ENCODE data around the gene NIN. TPM values are rescaled to one million over a fixed set of nuclear protein-coding genes. Genes with fewer than 3 reads are reported as not detected.
A peak's percentile ranks its signal among the peaks of the same experiment; 100 is the strongest.

Gene NIN
- total RNA-seq, 3 donors from 2014 or later (not counting 1 experiment from before 2014, with no cell fraction given), result 90.8 to 127 (median 118) TPM

DNA sequence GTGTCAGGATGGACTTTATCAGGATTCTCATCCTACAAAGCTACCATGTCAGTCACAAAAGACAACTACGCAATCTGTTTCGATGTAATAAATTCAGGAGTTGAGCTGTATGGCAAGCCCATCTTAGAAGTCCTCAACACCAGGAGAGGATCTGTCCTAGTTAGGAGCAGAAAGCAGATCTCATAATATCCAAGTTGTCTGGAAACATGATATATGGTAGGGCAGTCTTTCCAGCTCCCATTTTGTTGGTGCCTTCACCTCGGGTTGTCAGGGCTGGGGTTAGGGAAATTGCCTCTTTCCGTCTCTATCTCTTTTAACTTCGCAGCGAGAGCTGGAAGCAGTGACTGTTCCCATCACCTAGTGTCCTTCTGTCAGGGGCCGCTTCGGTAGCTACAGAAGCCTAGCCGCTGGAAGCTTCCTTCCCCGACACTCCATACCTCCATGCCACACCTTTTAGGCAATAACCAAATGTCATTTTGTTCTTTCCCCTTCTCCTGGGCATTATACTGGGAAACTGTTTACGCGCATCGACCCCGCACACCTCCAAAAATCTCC, 1.4 kb downstream of the NIN start:
- Histone ChIP-seq H3K27me3 (ENCODE audit: control insufficient read depth, insufficient read depth, low read length) (no peaks in the 10 kb centered on the region), H3K36me3 (ENCODE audit: control insufficient read depth, insufficient read depth, low read length) (no peaks in the 10 kb centered on the region), H3K4me3 (ENCODE audit: low read length) (peak overlapping the region; percentile 79), H3K9me3 (ENCODE audit: control insufficient read depth, insufficient read depth, low read length) (no peaks in the 10 kb centered on the region), H3K27ac (ENCODE audit: low read length) (peak overlapping the region; percentile 83), H3K4me1 (ENCODE audit: control insufficient read depth, insufficient read depth, low read length) (peaks cover 17% of the 10 kb centered on the region)
- Mint-ChIP-seq H3K36me3 (no peaks in the 10 kb centered on the region), H3K27ac (peak overlapping the region; percentile 89 to 92), H3K9me3 (no peaks in the 10 kb centered on the region), H3K4me3 (peak overlapping the region; percentile 94), H3K4me1 (peaks cover 46 to 51% of the 10 kb centered on the region in 2 donors), H3K27me3 (ENCODE audit: low read depth in 2 of 2) (peaks cover 0 to 4% of the 10 kb centered on the region in 2 donors)
- no peak for TF ChIP-seq CTCF (IDR thresholded peaks at IDR 0.05)
- no peak for ATAC-seq
- DNase-seq, result no peak
- WGBS (ENCODE audit: insufficient coverage), result 16% methylated on average over 14 of the region's 14 CpGs
- intact Hi-C loops (cut with micrococcal nuclease), result no loop called here

- peak overlapping the region; percentile 89 to 92 for H3K27ac Mint-ChIP-seq
- H3K27me3 Mint-ChIP-seq (ENCODE audit: low read depth in 2 of 2), result peaks cover 0 to 4% of the 10 kb centered on the region in 2 donors
- TF ChIP-seq CTCF (IDR thresholded peaks at IDR 0.05), result no peak
- H3K4me1 Mint-ChIP-seq, result peaks cover 53 to 58% of the 10 kb centered on the region in 2 donors
- H3K36me3 Mint-ChIP-seq, result no peaks in the 10 kb centered on the region
- Histone ChIP-seq H3K4me1 (ENCODE audit: control insufficient read depth, insufficient read depth, low read length) (peaks cover 17% of the 10 kb centered on the region), H3K4me3 (ENCODE audit: low read length) (peak overlapping the region; percentile 79), H3K27me3 (ENCODE audit: control insufficient read depth, insufficient read depth, low read length) (no peaks in the 10 kb centered on the region), H3K9me3 (ENCODE audit: control insufficient read depth, insufficient read depth, low read length) (no peaks in the 10 kb centered on the region), H3K27ac (ENCODE audit: low read length) (peak overlapping the region; percentile 83), H3K36me3 (ENCODE audit: control insufficient read depth, insufficient read depth, low read length) (no peaks in the 10 kb centered on the region)
- intact Hi-C loops (cut with micrococcal nuclease), result no loop called here
- H3K9me3 Mint-ChIP-seq, result no peaks in the 10 kb centered on the region
- H3K4me3 Mint-ChIP-seq, result peak overlapping the region; percentile 94
- no peak for ATAC-seq
- WGBS (ENCODE audit: insufficient coverage), result 57% methylated on average over 10 of the region's 10 CpGs
- no peak for DNase-seq
Measured at GRCh38 chr14:50828721-50829488, 2.1 kb downstream of the NIN start.

DNA sequence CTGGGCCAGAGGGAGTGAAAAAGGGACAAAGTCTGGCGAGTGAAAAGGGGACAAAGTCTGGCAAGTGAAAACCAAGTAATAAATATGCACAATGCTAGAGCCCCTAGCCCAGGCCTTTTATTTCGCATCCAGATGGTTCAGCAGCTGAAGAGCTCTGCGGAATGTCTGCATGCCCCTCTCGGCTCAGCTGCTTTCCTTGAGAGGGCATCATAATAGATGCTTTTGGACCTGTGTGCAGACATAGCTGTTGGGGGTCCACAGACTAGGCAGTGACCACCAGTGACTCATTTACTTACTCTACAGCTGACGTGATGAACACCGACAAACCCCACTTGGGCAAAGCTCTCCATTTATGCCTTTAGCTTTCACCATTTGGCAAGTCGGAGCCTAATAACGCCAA, 4.3 kb downstream of the NIN start:
- H3K27ac Mint-ChIP-seq, result no peak overlapping the region
- no peak for DNase-seq
- Histone ChIP-seq H3K36me3 (ENCODE audit: control insufficient read depth, insufficient read depth, low read length) (no peaks in the 10 kb centered on the region), H3K27me3 (ENCODE audit: control insufficient read depth, insufficient read depth, low read length) (no peaks in the 10 kb centered on the region), H3K4me3 (ENCODE audit: low read length) (no peak overlapping the region), H3K4me1 (ENCODE audit: control insufficient read depth, insufficient read depth, low read length) (peaks cover 30% of the 10 kb centered on the region), H3K27ac (ENCODE audit: low read length) (no peak overlapping the region), H3K9me3 (ENCODE audit: control insufficient read depth, insufficient read depth, low read length) (no peaks in the 10 kb centered on the region)
- no peak for TF ChIP-seq CTCF (IDR thresholded peaks at IDR 0.05)
- no peaks in the 10 kb centered on the region for H3K9me3 Mint-ChIP-seq
- H3K4me3 Mint-ChIP-seq, result no peak overlapping the region
- no peaks in the 10 kb centered on the region for H3K36me3 Mint-ChIP-seq
- 87% methylated on average over 8 of the region's 8 CpGs for WGBS (ENCODE audit: insufficient coverage)
- intact Hi-C loops (cut with micrococcal nuclease), result no loop called here
- no peak for ATAC-seq
- no peaks in the 10 kb centered on the region for H3K27me3 Mint-ChIP-seq (ENCODE audit: low read depth in 2 of 2)
- H3K4me1 Mint-ChIP-seq, result peaks cover 70 to 75% of the 10 kb centered on the region in 2 donors
